ENCODE measurements around the gene PELI1.

Gene PELI1

DNA sequence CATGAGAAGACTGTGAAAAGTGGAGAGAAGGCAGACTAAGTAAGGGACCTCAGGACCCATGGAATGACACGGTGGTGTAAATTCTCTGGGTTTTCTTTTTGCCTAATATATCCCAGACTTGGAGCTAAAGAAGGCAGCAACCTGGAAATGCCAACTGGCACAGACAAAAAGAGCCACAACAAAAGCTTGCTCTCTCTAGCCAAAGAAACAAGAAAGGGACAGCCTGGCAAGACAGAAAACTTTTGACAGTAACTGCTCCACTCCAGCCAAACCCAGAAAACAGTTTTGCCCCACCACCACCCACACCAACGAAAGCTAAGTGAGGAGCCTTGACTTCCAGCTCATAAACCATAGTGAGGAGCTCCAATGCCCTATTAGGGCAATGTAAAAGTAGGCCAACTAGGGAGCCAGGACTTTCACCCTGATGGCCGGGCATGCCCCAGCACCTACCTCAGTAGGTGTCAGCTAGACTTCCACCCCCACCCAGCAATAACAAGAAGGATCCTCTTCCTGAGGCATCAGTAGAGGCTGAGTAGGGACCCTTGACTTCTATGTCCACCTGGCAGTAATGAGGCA is 35.5 kb downstream of the PELI1 start:
- H3K27me3 ChIP-seq (ENCODE audit: insufficient read depth, low read length), result no peaks in the 10 kb centered on the region
- H3F3A ChIP-seq (ENCODE audit: insufficient read depth, low read length), result peaks cover 15% of the 10 kb centered on the region
- no peaks in the 10 kb centered on the region for H3K9me2 ChIP-seq (ENCODE audit: low read depth, low read length)
- H3K9ac ChIP-seq (ENCODE audit: low read length), result no peak overlapping the region
- H2AFZ ChIP-seq (ENCODE audit: low read length), result no peak overlapping the region
- H4K20me1 ChIP-seq (ENCODE audit: insufficient read depth, low read length), result no peaks in the 10 kb centered on the region
- H3K79me2 ChIP-seq (ENCODE audit: insufficient read depth, low read length), result peaks cover 55% of the 10 kb centered on the region
- peaks cover 48% of the 10 kb centered on the region for H3K36me3 ChIP-seq (ENCODE audit: insufficient read depth, low read length)
- H3K4me1 ChIP-seq (ENCODE audit: insufficient read depth, low read length, severe bottlenecking), result peaks cover 72% of the 10 kb centered on the region
- H3K4me2 ChIP-seq (ENCODE audit: low read length), result no peak overlapping the region
- TF ChIP-seq, protein P1, sequence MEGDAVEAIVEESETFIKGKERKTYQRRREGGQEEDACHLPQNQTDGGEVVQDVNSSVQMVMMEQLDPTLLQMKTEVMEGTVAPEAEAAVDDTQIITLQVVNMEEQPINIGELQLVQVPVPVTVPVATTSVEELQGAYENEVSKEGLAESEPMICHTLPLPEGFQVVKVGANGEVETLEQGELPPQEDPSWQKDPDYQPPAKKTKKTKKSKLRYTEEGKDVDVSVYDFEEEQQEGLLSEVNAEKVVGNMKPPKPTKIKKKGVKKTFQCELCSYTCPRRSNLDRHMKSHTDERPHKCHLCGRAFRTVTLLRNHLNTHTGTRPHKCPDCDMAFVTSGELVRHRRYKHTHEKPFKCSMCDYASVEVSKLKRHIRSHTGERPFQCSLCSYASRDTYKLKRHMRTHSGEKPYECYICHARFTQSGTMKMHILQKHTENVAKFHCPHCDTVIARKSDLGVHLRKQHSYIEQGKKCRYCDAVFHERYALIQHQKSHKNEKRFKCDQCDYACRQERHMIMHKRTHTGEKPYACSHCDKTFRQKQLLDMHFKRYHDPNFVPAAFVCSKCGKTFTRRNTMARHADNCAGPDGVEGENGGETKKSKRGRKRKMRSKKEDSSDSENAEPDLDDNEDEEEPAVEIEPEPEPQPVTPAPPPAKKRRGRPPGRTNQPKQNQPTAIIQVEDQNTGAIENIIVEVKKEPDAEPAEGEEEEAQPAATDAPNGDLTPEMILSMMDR (IDR thresholded peaks at IDR 0.05; ENCODE audit: low read length), result no peak
- no peak for TF ChIP-seq EZH2 (IDR thresholded peaks at IDR 0.05; ENCODE audit: borderline replicate concordance, low read length)
- no peak overlapping the region for H3K4me3 ChIP-seq (ENCODE audit: low read depth, low read length, poor library complexity, severe bottlenecking)
- no peaks in the 10 kb centered on the region for H3K9me3 ChIP-seq (ENCODE audit: low read length)
- peak overlapping the region; percentile 24 for H3K27ac ChIP-seq (ENCODE audit: low read depth, low read length, poor library complexity, severe bottlenecking)

DNA sequence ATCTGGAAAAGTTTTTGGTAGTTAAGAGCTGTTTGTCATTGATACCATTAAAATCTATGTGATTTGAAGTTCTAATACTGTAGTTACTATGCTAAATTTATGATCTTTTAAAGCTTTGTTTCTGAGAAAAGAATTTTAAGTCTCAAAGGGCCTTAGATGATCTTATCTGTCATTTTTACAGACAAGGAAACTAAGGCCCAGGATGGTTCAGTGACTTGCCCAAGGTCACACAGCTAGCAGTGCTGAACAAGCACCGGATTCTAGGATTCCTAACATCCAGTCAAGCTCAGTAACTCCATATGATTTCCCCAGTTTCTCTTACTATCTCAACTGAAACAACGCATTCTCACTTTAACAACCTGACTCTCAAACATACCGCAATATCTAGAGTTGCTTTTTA is 37.7 kb downstream of the PELI1 start:
- H3K27ac ChIP-seq (ENCODE audit: low read depth, low read length, poor library complexity, severe bottlenecking), result peak overlapping the region; percentile 90
- H3K36me3 ChIP-seq (ENCODE audit: insufficient read depth, low read length), result peaks cover 49% of the 10 kb centered on the region
- peaks cover 81% of the 10 kb centered on the region for H3K4me1 ChIP-seq (ENCODE audit: insufficient read depth, low read length, severe bottlenecking)
- no peak overlapping the region for H2AFZ ChIP-seq (ENCODE audit: low read length)
- H4K20me1 ChIP-seq (ENCODE audit: insufficient read depth, low read length), result no peaks in the 10 kb centered on the region
- H3K4me3 ChIP-seq (ENCODE audit: low read depth, low read length, poor library complexity, severe bottlenecking), result no peak overlapping the region
- H3K9me3 ChIP-seq (ENCODE audit: low read length), result no peaks in the 10 kb centered on the region
- no peak for TF ChIP-seq EZH2 (IDR thresholded peaks at IDR 0.05; ENCODE audit: borderline replicate concordance, low read length)
- TF ChIP-seq, protein P1 (IDR thresholded peaks at IDR 0.05; ENCODE audit: low read length), result no peak
- peaks cover 33% of the 10 kb centered on the region for H3K79me2 ChIP-seq (ENCODE audit: insufficient read depth, low read length)
- no peak overlapping the region for H3K9ac ChIP-seq (ENCODE audit: low read length)
- H3F3A ChIP-seq (ENCODE audit: insufficient read depth, low read length), result peaks cover 19% of the 10 kb centered on the region
- H3K27me3 ChIP-seq (ENCODE audit: insufficient read depth, low read length), result no peaks in the 10 kb centered on the region
- no peaks in the 10 kb centered on the region for H3K9me2 ChIP-seq (ENCODE audit: low read depth, low read length)
- no peak overlapping the region for H3K4me2 ChIP-seq (ENCODE audit: low read length)

DNA sequence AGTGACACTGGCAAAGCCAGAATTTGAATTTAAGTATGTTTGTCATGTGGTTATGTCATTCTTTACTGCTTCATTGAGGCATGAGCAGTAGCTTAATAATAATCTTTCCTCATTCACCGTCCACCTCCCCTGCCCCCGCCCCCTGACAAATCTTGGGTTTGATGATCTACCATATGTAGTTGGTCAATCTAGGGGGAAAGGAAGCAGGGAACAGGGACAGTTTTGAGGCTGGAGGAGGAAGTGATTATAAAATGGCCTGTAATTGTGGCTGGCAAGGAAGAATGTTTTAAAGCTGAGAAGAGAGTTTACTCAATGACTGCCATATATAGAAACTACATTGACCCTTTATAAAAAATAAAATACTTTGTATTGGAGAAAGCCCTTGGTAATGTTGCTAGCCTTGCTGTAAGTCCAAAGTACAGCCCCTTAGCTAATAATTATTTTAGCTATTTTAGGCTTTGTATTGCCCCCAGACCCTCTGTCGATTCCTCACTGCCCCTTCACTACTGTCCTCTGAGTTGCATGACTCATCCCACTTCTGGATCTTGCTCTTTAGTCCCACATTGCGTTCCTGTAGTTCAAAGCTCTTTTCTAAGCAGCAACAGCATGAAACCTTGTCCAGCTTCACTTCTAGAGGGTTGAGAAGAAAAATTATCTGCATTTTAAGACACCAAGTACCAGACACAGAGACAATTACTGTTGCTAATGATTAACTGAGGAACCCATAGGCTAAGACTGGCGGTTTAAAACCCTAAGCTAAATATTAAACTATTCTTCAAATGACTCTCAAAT is 38.4 kb downstream of the PELI1 start:
- peak overlapping the region; percentile 90 for H3K27ac ChIP-seq (ENCODE audit: low read depth, low read length, poor library complexity, severe bottlenecking)
- TF ChIP-seq, protein P1 (IDR thresholded peaks at IDR 0.05; ENCODE audit: low read length), result no peak
- no peak for TF ChIP-seq EZH2 (IDR thresholded peaks at IDR 0.05; ENCODE audit: borderline replicate concordance, low read length)
- no peaks in the 10 kb centered on the region for H4K20me1 ChIP-seq (ENCODE audit: insufficient read depth, low read length)
- no peaks in the 10 kb centered on the region for H3K27me3 ChIP-seq (ENCODE audit: insufficient read depth, low read length)
- no peaks in the 10 kb centered on the region for H3K9me2 ChIP-seq (ENCODE audit: low read depth, low read length)
- no peak overlapping the region for H3K4me3 ChIP-seq (ENCODE audit: low read depth, low read length, poor library complexity, severe bottlenecking)
- no peak overlapping the region for H2AFZ ChIP-seq (ENCODE audit: low read length)
- H3K36me3 ChIP-seq (ENCODE audit: insufficient read depth, low read length), result peaks cover 49% of the 10 kb centered on the region
- peaks cover 81% of the 10 kb centered on the region for H3K4me1 ChIP-seq (ENCODE audit: insufficient read depth, low read length, severe bottlenecking)
- H3F3A ChIP-seq (ENCODE audit: insufficient read depth, low read length), result peaks cover 19% of the 10 kb centered on the region
- no peak overlapping the region for H3K4me2 ChIP-seq (ENCODE audit: low read length)
- H3K9ac ChIP-seq (ENCODE audit: low read length), result no peak overlapping the region
- H3K79me2 ChIP-seq (ENCODE audit: insufficient read depth, low read length), result peaks cover 27% of the 10 kb centered on the region
- H3K9me3 ChIP-seq (ENCODE audit: low read length), result no peaks in the 10 kb centered on the region
